Measurements from ENCODE around the gene OCLN.

- TF ChIP-seq CTCF (IDR thresholded peaks at IDR 0.05; ENCODE audit: borderline replicate concordance, extremely low read depth, low read length, poor library complexity, severe bottlenecking) = no peak
- no peak for TF ChIP-seq EZH2 (IDR thresholded peaks at IDR 0.05; ENCODE audit: borderline replicate concordance, low read depth, low read length, severe bottlenecking)
These were observed 38.8 kb downstream of the OCLN start for GRCh38 chr5:69531406-69531801.

All from DND-41 (cell line).